NCI-H82 treated with DMSO at 0.1 percent for 48 hours (cell line): ENCODE data around the gene GATAD2A.

Source experiments
- DNase-seq: peaks from one replicate; lab custom pipeline; 2025; ENCODE audit not compliant: unreplicated experiment; lab: John Stamatoyannopoulos, UW

Gene GATAD2A

GRCh38 chr19:19504754-19505668 is 99.5 kb downstream of the GATAD2A start:
- DNase-seq: no peak

DNA sequence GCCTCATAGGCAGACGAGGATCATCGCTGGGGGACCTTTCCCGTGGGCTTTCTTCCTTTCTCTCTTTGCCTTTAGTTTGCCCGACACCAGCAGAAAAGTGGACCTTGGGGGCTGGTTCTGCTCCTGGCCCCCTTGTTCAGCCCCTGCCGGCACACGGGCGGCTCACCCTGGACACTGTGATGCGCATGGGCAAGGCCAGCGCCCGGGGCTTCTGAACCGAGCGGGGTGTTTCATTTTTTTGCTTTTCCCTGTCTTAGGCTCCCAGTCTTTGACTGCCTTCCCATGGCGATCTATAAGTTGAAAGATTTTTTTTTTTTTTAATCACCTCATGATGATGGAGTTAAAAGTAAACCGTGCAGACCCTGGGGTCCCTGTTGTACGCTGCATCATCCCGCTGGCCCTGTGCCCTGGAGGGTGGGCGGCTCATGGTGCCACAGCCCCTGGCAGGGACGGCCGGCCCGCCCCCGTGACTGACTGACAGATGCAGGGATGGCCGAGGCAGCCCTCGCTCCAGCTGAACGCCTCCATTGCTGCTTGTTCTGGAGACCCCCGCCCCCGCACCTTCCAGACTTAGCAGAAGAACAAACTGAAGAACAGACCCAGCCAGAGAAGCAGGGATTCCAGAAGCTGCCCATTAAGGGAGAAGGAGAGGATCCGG is 100.3 kb downstream of the GATAD2A start:
- no peak for DNase-seq

DNA sequence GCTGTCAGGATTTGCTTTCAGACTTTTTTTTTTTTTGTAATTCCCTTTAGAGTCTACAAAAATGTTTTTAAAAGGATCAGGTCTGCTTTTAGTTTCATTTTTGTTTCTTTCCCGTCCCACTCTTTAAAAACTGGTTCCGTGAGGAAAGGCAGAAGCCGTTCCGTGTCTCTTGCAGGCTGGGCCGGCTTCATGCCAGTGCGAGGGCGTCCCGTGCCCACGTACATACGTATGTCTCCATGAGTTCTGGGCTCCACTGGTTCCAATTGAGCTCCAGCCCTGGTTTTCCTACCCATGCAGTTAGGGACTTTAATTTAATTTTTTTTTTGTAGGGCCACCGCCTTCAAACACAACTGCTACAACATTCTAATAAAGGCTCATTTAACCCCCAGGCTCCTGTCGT is 101.1 kb downstream of the GATAD2A start:
- no peak for DNase-seq

- DNase-seq: no peak
Measured at GRCh38 chr19:19507354-19507753, 101.9 kb downstream of the GATAD2A start.

GRCh38 chr19:19508217-19508616 is 102.7 kb downstream of the GATAD2A start:
- DNase-seq: no peak

DNA sequence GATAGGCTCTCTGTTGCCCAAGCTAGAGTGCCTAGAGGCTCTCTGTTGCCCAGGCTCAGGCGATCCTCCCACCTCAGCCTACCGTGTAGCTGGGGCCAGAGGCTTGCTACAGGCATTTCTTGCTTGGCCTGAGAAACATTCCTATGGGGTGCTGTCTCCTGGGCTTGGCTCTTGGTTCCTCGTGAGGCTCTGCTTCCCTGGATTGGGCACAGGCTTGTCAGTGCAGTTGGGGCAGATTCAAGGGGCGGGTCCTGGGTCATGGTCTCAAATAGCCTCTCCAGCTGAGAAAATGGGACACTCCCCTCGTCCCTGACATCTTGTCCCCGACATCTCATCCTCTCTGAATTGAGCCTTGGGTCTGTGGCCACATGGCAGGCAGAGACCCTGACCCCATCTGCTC is 105.0 kb downstream of the GATAD2A start:
- DNase-seq: no peak

DNA sequence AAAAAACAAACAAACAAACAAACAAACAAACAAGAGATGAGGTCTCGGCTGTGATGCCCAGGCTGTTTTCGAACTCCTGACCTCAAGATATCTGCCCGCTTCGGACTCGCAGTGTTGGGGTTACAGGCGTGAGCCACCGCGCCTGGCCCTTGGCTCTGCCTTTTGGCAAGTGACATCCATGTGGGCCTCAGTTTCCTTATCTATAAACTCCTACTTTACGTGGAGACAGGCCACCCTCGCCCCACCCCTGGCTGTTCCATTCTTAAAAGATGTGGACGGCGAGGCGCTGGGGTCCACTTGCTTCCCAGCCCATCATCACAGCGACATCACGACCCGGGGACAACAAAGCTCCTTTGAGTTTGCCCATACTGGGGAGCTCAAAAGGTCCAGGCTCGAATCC is 108.2 kb downstream of the GATAD2A start:
- no peak for DNase-seq

- no peak for DNase-seq
Measured at GRCh38 chr19:19514215-19514657, 108.8 kb downstream of the GATAD2A start.

GRCh38 chr19:19514881-19515641 is 109.6 kb downstream of the GATAD2A start, which contains the start of gene TSSK6:
Gene TSSK6, minus strand, starts transcription at chr19:19515548. Its CDS starts 121 bp downstream, at chr19:19515427.
- no peak for DNase-seq

- peak; percentile 79 for DNase-seq
Measured at GRCh38 chr19:19515642-19516519, 110.4 kb downstream of the GATAD2A start, which contains the start of gene NDUFA13. Gene NDUFA13, plus strand, starts transcription at chr19:19516225. Its CDS starts 14 bp downstream, at chr19:19516239.

DNA sequence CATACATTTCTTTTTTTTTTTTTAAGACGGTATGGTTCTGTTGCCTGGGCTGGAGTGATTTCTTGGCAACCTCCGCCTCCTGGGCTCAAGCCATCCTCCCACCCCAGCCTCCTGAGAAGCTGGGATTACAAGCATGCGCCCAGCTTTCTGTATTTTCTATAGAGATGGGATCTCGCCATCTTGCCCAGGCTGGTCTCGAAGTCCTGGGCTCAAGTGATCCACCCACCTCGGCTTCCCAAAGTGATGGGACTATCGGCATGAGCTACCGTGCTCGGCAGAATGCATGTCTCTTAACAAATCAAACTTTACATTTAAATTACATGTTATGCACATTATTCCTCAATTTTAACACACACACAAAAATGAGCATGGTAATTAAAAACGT is 111.8 kb downstream of the GATAD2A start:
- DNase-seq: no peak

- no peak for DNase-seq
Measured at GRCh38 chr19:19520989-19521388, 115.5 kb downstream of the GATAD2A start.

GRCh38 chr19:19523177-19523576 is 117.7 kb downstream of the GATAD2A start:
- no peak for DNase-seq

DNA sequence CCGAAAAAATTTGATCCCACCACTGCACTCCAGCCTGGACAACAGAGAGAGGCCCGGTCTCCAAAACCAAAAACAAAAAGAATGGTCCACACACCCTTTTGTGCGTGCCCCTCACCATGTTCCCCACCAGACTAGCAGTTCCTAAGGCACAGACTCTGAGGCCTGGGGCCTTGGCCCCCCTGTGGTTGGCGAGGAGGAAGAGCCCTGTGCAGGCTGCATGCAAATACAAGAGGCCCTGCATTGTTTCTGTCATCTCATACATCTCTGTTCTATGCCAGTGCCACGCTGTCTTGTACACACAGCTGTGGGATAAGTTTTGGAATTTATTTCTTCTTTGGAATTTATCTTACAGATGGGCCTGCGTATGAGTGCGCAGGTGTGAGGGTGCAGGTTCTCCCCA is 118.6 kb downstream of the GATAD2A start:
- no peak for DNase-seq

DNA sequence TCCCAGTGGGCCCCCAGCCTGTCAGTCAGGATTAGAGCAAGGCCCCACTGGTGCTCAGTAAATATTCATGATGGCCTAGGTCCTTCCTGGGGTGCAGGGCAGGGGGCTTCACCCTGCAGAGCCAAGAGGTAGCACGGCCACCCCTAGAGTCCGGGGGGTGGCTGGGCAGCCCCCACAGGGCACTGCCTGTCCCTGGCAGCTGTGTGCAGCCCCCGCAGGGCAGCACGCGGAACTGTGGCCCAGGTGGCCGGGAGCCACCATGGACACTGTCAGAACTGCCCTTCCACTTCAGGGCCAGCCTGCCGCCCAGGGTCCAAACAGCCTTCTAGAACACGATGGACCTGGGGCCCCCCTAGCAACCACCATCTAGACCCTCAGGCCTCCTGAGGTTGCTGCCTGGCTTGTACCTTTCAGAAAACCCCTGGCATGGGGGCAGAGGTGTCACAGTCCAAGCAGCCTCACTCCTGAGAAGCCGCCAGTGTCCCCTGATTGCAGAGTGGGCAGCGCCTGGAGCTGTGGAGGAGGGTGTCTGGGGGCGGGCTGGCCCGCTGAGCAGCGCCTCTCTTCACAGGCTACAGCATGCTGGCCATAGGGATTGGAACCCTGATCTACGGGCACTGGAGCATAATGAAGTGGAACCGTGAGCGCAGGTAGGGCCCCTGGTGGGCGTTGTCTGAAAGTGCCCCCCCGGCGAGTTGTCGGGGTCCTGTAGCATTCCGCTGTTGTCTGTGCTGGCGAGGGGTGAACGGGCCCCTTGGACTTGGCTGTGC is 120.3 kb downstream of the GATAD2A start:
- DNase-seq: no peak

DNA sequence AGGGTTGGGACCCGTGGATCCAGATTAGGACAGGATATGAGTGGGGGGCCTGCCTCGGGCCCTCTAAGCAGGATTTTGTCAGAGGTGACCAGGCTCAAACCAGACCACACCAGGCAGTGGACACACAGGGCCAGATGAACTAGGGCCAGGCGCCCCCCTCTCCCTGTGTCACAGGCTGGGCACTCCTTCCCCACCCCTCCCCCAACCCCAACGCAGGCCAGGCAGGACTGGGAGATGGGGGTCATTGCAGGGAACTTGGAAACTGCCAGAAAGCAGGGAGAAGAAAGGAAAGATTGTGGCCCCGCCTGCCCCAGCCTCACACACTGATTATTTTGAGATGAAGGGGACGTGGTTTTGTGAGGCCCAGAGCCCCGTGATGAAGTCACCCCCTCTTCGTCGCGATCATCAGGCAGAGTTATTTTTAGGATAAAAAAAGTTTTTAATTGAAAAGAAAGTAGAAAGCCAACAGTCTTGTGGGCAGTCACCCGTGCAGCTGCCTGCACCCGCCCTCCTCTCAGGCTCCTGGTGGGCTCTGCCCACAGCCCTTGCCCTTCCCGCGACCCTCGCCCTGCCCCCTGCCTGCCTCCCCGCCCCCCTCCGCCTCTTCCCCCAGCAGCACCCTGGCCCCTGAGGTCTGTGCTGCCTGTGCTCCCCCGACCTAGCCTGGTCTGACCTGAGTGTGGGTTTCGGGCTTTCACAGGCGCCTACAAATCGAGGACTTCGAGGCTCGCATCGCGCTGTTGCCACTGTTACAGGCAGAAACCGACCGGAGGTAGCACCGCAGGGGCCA is 121.3 kb downstream of the GATAD2A start:
- no peak for DNase-seq

DNA sequence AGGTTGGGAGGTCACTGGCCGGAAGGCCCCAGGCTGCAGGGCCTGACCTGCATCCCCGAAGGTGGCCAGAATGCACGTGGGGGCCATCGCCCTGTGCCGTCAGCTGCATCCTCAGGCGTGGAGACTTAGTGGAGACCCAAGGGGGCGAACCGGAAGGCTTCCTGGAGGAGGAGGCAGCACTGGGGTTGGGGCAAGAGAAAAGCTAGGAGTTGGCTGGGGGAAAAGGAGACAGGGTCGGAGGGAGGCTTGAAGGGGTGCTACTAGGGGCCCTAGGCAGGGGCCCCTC is 121.8 kb downstream of the GATAD2A start:
- DNase-seq: no peak

DNA sequence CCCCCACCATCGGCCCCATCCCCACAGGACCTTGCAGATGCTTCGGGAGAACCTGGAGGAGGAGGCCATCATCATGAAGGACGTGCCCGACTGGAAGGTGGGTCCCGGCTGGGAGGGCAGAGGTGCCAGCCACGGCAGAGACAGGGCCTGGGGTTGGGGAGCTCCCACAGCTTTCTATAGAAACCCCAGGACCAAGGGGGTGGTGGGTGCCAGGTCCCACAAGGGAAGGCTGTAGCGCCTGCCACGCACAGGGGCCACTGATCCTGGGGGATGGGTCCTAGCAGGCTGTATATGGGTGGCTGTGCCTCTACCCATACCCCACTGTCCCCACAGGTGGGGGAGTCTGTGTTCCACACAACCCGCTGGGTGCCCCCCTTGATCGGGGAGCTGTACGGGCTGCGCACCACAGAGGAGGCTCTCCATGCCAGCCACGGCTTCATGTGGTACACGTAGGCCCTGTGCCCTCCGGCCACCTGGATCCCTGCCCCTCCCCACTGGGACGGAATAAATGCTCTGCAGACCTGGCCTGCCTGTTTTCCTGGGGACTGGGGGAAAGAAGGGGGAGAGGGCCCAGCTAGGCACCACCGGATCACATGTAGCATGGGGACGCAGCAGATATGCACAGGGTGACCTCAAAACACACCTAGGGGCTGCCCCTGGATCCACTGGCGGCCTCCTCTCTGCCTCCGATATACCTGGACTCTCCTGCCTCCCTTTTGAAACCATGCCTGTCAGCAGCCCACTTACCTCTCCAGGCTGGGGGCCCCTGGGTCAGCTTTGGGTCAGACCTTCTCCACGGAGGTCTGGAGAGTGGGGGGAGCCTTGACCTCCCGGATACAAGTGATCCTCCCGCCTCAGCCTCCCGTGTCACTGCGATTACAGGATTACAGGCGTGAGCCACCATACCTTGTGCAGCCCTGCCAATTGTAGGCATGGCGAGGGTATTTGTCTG is 122.5 kb downstream of the GATAD2A start:
- no peak for DNase-seq
